ENCODE data around the gene IFRD2. TPM values are rescaled to one million over a fixed set of nuclear protein-coding genes. Genes with fewer than 3 reads are reported as not detected.

Gene IFRD2
- total and polyA plus RNA-seq, 2 of the 13 experiments (the other 11 are each of a cell fraction or from before 2014, with no cell fraction given): 32.8 to 96.1 TPM

DNA sequence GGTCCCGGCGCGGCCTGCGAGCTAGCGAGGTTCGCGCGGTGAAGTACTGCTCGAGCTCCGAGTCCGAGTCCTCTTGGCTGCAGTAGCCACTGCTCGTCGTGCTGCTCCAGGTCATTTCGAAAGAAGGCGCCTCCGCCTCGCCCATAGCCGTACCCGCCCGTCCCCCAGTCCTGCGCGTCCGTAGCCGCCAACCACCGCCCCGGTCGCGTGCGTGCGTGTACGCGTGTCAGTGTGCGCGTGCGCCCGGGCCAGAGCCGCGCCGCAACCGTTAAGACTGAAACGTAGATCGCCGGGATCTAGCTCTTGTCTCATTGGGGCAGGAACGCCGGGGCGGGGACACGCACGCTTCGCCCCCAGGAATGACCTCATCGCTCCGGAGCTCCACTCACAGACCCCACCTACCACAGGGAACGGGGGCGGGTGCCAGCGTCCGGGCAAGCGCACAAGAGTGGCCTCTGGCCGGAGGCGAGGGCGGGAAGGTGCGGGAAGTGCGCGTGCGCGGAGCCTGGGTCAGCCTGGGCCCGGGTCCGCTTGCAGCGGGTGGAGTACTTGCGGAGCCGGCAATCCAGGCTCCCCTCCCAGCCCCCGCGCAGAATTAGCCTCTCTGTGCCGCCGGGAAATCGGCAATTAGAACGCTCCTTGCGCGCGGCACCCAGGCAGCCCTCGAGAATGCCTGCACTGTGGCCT lies 45.1 kb upstream of the IFRD2 start (continued):
- TF ChIP-seq ZNF839 (CRISPR knock-in tag; IDR thresholded peaks at IDR 0.05; ENCODE audit: borderline replicate concordance) (peak; percentile 39; the same call in 1 of the 2 replicates), SMARCC2 (IDR thresholded peaks at IDR 0.05) (no peak), ZNF7 (CRISPR knock-in tag; IDR thresholded peaks at IDR 0.05) (no peak), PRPF4 (IDR thresholded peaks at IDR 0.05; ENCODE audit: low read depth, low read length, poor library complexity, severe bottlenecking) (no peak), KDM5A (IDR thresholded peaks at IDR 0.05; ENCODE audit: borderline replicate concordance, low read length) (no peak; the same call in 1 of the 2 replicates), KMT2B (CRISPR knock-in tag; IDR thresholded peaks at IDR 0.05) (peak; percentile 7; the same call in 1 of the 2 replicates), ZNF501 (CRISPR knock-in tag; IDR thresholded peaks at IDR 0.05) (peak; percentile 92), ZMYM2 (CRISPR knock-in tag; IDR thresholded peaks at IDR 0.05) (peak; percentile 72; the same call in 1 of the 2 replicates), PHF20 (CRISPR knock-in tag; IDR thresholded peaks at IDR 0.05) (no peak), ZNF879 (CRISPR knock-in tag; IDR thresholded peaks at IDR 0.05) (no peak), ZNF773 (CRISPR knock-in tag; IDR thresholded peaks at IDR 0.05; ENCODE audit: borderline replicate concordance) (0 out of 2 replicates have a peak, but pooled peaks have one; percentile 29), DR1 (CRISPR knock-in tag; IDR thresholded peaks at IDR 0.05) (peak; percentile 67)
- TF ChIP-seq, protein P1, sequence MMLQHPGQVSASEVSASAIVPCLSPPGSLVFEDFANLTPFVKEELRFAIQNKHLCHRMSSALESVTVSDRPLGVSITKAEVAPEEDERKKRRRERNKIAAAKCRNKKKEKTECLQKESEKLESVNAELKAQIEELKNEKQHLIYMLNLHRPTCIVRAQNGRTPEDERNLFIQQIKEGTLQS (CRISPR knock-in tag; IDR thresholded peaks at IDR 0.05): peak; percentile 83
- TF ChIP-seq, protein P2, sequence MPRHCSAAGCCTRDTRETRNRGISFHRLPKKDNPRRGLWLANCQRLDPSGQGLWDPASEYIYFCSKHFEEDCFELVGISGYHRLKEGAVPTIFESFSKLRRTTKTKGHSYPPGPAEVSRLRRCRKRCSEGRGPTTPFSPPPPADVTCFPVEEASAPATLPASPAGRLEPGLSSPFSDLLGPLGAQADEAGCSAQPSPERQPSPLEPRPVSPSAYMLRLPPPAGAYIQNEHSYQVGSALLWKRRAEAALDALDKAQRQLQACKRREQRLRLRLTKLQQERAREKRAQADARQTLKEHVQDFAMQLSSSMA (CRISPR knock-in tag; IDR thresholded peaks at IDR 0.05): no peak
- TF ChIP-seq, protein P3, sequence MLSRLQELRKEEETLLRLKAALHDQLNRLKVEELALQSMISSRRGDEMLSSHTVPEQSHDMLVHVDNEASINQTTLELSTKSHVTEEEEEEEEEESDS (CRISPR knock-in tag; IDR thresholded peaks at IDR 0.05; ENCODE audit: borderline replicate concordance): no peak
- TF ChIP-seq, protein P4, sequence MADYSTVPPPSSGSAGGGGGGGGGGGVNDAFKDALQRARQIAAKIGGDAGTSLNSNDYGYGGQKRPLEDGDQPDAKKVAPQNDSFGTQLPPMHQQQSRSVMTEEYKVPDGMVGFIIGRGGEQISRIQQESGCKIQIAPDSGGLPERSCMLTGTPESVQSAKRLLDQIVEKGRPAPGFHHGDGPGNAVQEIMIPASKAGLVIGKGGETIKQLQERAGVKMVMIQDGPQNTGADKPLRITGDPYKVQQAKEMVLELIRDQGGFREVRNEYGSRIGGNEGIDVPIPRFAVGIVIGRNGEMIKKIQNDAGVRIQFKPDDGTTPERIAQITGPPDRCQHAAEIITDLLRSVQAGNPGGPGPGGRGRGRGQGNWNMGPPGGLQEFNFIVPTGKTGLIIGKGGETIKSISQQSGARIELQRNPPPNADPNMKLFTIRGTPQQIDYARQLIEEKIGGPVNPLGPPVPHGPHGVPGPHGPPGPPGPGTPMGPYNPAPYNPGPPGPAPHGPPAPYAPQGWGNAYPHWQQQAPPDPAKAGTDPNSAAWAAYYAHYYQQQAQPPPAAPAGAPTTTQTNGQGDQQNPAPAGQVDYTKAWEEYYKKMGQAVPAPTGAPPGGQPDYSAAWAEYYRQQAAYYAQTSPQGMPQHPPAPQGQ (CRISPR knock-in tag; IDR thresholded peaks at IDR 0.05; ENCODE audit: borderline replicate concordance): no peak
- TF ChIP-seq, protein P5, sequence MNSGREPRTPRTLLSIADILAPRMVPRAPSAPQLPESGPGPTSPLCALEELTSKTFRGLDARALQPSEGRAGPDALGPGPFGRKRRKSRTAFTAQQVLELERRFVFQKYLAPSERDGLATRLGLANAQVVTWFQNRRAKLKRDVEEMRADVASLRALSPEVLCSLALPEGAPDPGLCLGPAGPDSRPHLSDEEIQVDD (CRISPR knock-in tag; IDR thresholded peaks at IDR 0.05; ENCODE audit: borderline replicate concordance): 0 out of 2 replicates have a peak, but pooled peaks have one; percentile 24
- TF ChIP-seq, protein P6, sequence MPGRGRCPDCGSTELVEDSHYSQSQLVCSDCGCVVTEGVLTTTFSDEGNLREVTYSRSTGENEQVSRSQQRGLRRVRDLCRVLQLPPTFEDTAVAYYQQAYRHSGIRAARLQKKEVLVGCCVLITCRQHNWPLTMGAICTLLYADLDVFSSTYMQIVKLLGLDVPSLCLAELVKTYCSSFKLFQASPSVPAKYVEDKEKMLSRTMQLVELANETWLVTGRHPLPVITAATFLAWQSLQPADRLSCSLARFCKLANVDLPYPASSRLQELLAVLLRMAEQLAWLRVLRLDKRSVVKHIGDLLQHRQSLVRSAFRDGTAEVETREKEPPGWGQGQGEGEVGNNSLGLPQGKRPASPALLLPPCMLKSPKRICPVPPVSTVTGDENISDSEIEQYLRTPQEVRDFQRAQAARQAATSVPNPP (CRISPR knock-in tag; IDR thresholded peaks at IDR 0.05): 0 out of 2 replicates have a peak, but pooled peaks have one; percentile 71
- TF ChIP-seq, protein P7, sequence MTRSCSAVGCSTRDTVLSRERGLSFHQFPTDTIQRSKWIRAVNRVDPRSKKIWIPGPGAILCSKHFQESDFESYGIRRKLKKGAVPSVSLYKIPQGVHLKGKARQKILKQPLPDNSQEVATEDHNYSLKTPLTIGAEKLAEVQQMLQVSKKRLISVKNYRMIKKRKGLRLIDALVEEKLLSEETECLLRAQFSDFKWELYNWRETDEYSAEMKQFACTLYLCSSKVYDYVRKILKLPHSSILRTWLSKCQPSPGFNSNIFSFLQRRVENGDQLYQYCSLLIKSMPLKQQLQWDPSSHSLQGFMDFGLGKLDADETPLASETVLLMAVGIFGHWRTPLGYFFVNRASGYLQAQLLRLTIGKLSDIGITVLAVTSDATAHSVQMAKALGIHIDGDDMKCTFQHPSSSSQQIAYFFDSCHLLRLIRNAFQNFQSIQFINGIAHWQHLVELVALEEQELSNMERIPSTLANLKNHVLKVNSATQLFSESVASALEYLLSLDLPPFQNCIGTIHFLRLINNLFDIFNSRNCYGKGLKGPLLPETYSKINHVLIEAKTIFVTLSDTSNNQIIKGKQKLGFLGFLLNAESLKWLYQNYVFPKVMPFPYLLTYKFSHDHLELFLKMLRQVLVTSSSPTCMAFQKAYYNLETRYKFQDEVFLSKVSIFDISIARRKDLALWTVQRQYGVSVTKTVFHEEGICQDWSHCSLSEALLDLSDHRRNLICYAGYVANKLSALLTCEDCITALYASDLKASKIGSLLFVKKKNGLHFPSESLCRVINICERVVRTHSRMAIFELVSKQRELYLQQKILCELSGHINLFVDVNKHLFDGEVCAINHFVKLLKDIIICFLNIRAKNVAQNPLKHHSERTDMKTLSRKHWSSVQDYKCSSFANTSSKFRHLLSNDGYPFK (CRISPR knock-in tag; IDR thresholded peaks at IDR 0.05; ENCODE audit: borderline replicate concordance): peak; percentile 5; the same call in 1 of the 2 replicates

Data from HepG2 (cell line).